ENCODE measurements around the gene NPHS1.
"Not testable (repeated sequence)": the region's sequence is repeated elsewhere in the genome, so short reads cannot be mapped to it uniquely, and the experiment has no call there.

The NPHS1 gene

GRCh38 chr19:35846038-35846668 lies 6.2 kb downstream of the NPHS1 start:
- no peak for FAIRE-seq

DNA sequence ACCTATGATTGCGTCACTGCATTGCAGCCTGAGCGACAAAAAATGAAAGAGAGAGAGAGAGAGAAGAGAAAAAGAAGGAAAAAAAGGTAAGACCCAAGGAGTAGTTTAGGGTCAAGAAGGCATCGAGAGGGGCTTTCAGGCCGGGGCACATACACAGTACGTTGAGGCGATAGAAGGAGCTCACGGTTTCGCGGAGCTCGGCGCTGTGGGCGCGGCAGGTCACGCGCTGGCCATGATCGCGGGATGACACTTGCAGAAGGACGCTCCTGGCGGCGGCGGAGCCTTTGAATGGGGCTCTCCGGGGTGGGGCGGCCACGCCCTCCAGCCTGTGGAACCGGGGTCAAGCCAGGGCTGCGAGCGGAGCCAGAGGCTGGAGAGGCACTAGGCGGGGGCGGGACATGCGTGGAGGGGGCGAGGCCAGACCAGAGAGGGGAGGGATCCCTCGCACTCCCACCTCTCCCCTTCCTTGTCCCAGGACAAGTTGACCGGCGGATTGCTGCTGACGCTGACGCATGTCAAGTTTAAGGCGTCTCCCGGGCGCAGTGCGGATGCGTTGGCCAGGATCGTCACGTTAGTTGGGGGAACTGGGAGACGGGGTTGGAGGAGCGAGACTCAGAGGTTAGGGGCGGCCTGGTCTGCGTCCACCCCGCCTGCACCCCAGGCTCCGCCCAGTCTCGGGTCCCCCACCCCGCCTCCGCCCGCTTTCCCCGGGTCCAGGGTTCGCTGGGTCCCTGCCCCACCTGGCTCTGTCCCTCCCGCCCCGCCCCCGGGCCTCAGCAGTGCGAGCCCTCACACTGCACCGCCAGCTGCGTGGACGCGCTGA lies 6.9 kb downstream of the NPHS1 start:
- no peak for FAIRE-seq

- FAIRE-seq, result no peak
These were observed 7.7 kb downstream of the NPHS1 start for GRCh38 chr19:35844482-35845214.

GRCh38 chr19:35843676-35844481 lies 8.4 kb downstream of the NPHS1 start:
- no peak for FAIRE-seq

DNA sequence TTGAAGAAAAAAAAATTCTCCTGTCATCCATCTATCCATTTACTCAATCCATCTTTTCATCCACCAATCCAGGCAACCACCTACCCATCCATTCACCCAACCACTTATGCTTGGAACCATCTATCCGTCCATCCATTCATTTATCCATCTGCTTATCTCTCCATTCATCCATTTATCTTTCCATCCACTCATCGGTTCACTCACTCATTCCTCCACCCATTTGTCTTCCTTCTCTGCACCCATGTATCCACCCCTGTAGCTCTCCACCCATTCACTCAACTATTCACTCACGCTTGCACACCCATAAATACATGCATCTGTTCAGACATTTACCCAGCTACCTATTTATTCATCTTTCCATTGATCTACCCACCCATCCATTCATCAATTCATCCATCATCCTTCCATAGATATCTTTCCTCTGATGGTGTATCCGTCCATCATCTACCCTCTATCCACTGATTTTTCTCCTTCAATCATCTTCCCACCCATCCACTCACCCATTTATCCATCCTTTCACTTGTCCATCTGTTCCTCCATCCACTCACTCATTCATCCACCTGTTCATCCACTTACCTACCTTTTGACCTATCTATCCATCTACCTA lies 9.5 kb downstream of the NPHS1 start:
- FAIRE-seq, result no peak

- no peak for FAIRE-seq
These were observed 10.2 kb downstream of the NPHS1 start for GRCh38 chr19:35841961-35842595.

- FAIRE-seq, result not testable (repeated sequence)
These were observed 16.2 kb downstream of the NPHS1 start for GRCh38 chr19:35836096-35836495.

GRCh38 chr19:35833972-35834371 lies 18.3 kb downstream of the NPHS1 start:
- no peak for FAIRE-seq

- no peak for FAIRE-seq
These were observed 20.2 kb downstream of the NPHS1 start for GRCh38 chr19:35832054-35832453.

GRCh38 chr19:35830986-35831385 lies 21.3 kb downstream of the NPHS1 start:
- no peak for FAIRE-seq

GRCh38 chr19:35828692-35829301 lies 23.5 kb downstream of the NPHS1 start:
- no peak for FAIRE-seq

DNA sequence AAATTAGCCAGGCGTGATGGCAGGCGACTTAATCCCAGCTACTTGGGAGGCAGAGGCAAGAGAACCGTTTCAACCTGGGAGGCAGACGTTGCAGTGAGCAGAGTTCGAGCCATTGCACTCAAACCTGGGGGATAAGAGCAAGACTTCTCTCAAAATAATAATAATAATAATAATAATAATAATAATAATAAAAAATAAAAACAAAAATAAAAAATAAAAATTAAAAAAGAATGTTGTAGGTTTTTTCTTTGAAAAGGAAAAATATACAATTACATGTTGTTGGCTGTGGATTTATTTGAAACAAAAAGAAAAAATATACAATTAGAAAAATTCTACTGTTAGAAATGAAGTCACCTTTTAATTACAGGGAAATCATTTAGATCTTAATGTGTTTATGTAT lies 28.2 kb downstream of the NPHS1 start:
- peak; percentile 42 for FAIRE-seq

DNA sequence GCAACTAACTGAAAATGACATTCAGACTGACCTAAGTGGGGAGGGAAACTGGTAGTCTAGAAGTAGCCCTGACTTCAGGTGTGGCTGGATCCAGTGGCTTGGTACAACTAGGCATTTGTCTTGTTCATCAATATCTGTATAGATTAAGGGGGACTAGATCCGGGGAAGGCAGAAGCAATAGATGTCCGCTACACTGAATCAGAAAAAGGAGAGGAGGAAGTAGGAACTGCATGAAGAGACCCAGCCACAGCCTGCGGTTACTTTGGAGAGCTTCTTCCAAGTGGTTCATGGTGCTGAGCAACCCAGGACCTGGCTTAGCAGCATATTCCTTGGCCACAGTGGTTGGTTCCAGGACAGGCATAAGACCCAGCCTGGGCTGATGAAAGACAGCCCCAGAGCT lies 29.7 kb downstream of the NPHS1 start:
- FAIRE-seq, result no peak

- FAIRE-seq, result no peak
These were observed 33.9 kb downstream of the NPHS1 start for GRCh38 chr19:35818445-35818844.

DNA sequence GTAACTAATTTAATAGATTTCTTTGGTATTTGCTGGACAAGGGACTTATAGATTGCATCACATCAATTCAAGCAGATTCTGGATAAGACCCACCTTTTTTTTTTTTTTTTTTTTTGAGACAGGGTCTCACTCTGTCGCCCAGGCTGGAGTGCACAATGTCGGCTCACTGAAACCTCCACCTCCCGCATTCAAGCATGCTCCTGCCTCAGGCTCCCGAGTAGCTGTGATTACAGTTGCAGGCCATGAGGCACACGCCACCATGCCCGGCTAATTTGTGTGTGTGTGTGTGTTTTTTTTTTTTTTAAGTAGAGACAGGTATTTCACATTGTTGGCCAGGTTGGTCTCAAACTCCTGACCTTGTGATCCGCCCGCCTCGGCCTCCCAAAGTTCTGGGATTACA lies 35.5 kb downstream of the NPHS1 start:
- FAIRE-seq, result no peak

GRCh38 chr19:35816262-35816661 lies 36.0 kb downstream of the NPHS1 start:
- no peak for FAIRE-seq

GRCh38 chr19:35813043-35813890 lies 39.0 kb downstream of the NPHS1 start:
- FAIRE-seq, result no peak

- no peak for FAIRE-seq
These were observed 39.9 kb downstream of the NPHS1 start, which contains the start of gene PRODH2 for GRCh38 chr19:35812220-35813042. Gene PRODH2, minus strand, starts transcription at chr19:35812845. Its CDS starts 40 bp downstream, at chr19:35812805.

Measured in G401.6 (cell line).